Naive B cell (primary cell): Measurements from ENCODE around the gene RETSAT. TPM values are rescaled to one million over a fixed set of nuclear protein-coding genes. Genes with fewer than 3 reads are reported as not detected.
A peak's percentile ranks its signal among the peaks of the same experiment; 100 is the strongest.

Source experiments
- ATAC-seq, 2 donors: fragments of 150-1000 bp; cut with Tn5 transposase; 2 replicates each; pipeline ENCODE4 v1.10.0; 2021; ENCODE audit warnings: low read depth in 2 of 2, mild to moderate bottlenecking in 2 of 2, moderate library complexity in 2 of 2
- DNase-seq: peaks from one replicate; pipeline ENCODE4 v3.0.0; 2022
- H3K27ac Mint-ChIP-seq, 6 donors: one replicate each; pipeline ENCODE4 v1.8.0; 2020 to 2022; ENCODE audit warnings: mild to moderate bottlenecking in 6 of 6, mixed read lengths in 6 of 6, moderate library complexity in 5 of 6, inconsistent platforms in 2 of 6
- H3K27me3 Mint-ChIP-seq, 3 donors: one replicate each; pipeline ENCODE4 v1.8.0; 2021 to 2022; ENCODE audit warnings: mixed read lengths in 3 of 3, mild to moderate bottlenecking in 1 of 3
- H3K36me3 Mint-ChIP-seq, 2 donors: one replicate each; pipeline ENCODE4 v1.8.0; 2020 to 2022; ENCODE audit warnings: mixed read lengths in 2 of 2, inconsistent platforms in 1 of 2, mild to moderate bottlenecking in 1 of 2
- H3K4me1 Mint-ChIP-seq, 3 donors: one replicate each; pipeline ENCODE4 v1.8.0; 2020 to 2022; ENCODE audit warnings: mixed read lengths in 3 of 3, inconsistent platforms in 1 of 3, mild to moderate bottlenecking in 1 of 3, moderate library complexity in 1 of 3
- H3K4me3 Mint-ChIP-seq, 8 donors: one replicate each; pipeline ENCODE4 v1.8.0; 2020 to 2022; ENCODE audit warnings: mild to moderate bottlenecking in 8 of 8, mixed read lengths in 8 of 8, moderate library complexity in 8 of 8, inconsistent platforms in 2 of 8
- H3K9me3 Mint-ChIP-seq, 7 donors: one replicate each; pipeline ENCODE4 v1.8.0; 2020 to 2022; ENCODE audit warnings: mixed read lengths in 7 of 7, mild to moderate bottlenecking in 5 of 7, inconsistent platforms in 2 of 7, moderate library complexity in 1 of 7
- polyA plus RNA-seq, 6 donors: library from polyadenylated mRNA; unstranded; fragments of 300-500 nt; fragmentation: Illumina TruSeq; gene quantifications; one replicate each; pipeline ENCODE4 v1.2.3, GENCODE V29; 2021; ENCODE audit warnings: low read depth in 6 of 6

RETSAT gene
- polyA plus RNA-seq, 6 donors from 2014 or later = 4.4 to 8.7 (median 6.8) TPM

- Mint-ChIP-seq H3K4me1 (peaks cover 23 to 29% (median 24%) of the 10 kb centered on the region in 3 donors), H3K36me3 (no peaks in the 10 kb centered on the region), H3K27me3 (peaks cover 0 to 15% (median 14%) of the 10 kb centered on the region in 3 donors), H3K9me3 (no peaks in the 10 kb centered on the region), H3K4me3 (peak overlapping the region in 6 of 8 donors; percentile 46 to 80 (median 67)), H3K27ac (peak overlapping the region in 2 of 6 donors; percentile 62 to 74)
- ATAC-seq = no peak
- no peak for DNase-seq
These were observed 46.8 kb downstream of the RETSAT start for GRCh38 chr2:85307527-85307897.

GRCh38 chr2:85303780-85304531 is 50.4 kb downstream of the RETSAT start:
- peaks cover 8 to 13% (median 11%) of the 10 kb centered on the region in 3 donors for H3K4me1 Mint-ChIP-seq
- H3K4me3 Mint-ChIP-seq = peak overlapping the region in 1 of 8 donors; percentile 80
- peaks cover 9 to 19% (median 15%) of the 10 kb centered on the region in 3 donors for H3K27me3 Mint-ChIP-seq
- ATAC-seq (no peak), DNase-seq (no peak)
- peak overlapping the region in 1 of 6 donors; percentile 49 for H3K27ac Mint-ChIP-seq
- no peaks in the 10 kb centered on the region for H3K9me3 Mint-ChIP-seq
- no peaks in the 10 kb centered on the region for H3K36me3 Mint-ChIP-seq

GRCh38 chr2:85302121-85302520 is 52.2 kb downstream of the RETSAT start:
- DNase-seq (no peak), ATAC-seq (no peak)
- Mint-ChIP-seq H3K36me3 (no peaks in the 10 kb centered on the region), H3K27ac (no peak overlapping the region), H3K4me1 (peaks cover 0 to 8% (median 4%) of the 10 kb centered on the region in 3 donors), H3K4me3 (no peak overlapping the region), H3K9me3 (no peaks in the 10 kb centered on the region), H3K27me3 (peaks cover 9 to 24% (median 20%) of the 10 kb centered on the region in 3 donors)

Other genes with a start within 250 kb of the RETSAT start
- under 1 TPM in 1 of 6 donors, not detected in 5; 0.35 TPM for gene TCF7L1, start 221.1 kb downstream of the RETSAT start, polyA plus RNA-seq
- 10 to 100 TPM; 45.5 to 94.8 (median 77.3) TPM for gene TGOLN2, start 26.5 kb downstream of the RETSAT start, polyA plus RNA-seq
- 10 to 100 TPM in 5 of 6 donors, 1 to 10 TPM in 1; 9.8 to 23.1 (median 13.8) TPM for gene ELMOD3, start 241 bp upstream of the RETSAT start, polyA plus RNA-seq
- 100 to 1,000 TPM; 114 to 414 (median 282) TPM for gene CAPG, start 55.8 kb upstream of the RETSAT start, polyA plus RNA-seq
- gene SH2D6, start 64.2 kb upstream of the RETSAT start, polyA plus RNA-seq = not detected
- 10 to 100 TPM; 78.7 to 99.4 (median 93.4) TPM for gene MAT2A, start 184.6 kb upstream of the RETSAT start, polyA plus RNA-seq
- 10 to 100 TPM; 12.1 to 22.2 (median 16.2) TPM for gene GGCX, start 207.0 kb upstream of the RETSAT start, polyA plus RNA-seq
- gene VAMP8, start 223.1 kb upstream of the RETSAT start, polyA plus RNA-seq = 100 to 1,000 TPM; 262 to 339 (median 305) TPM
- gene VAMP5, start 229.9 kb upstream of the RETSAT start, polyA plus RNA-seq = 10 to 100 TPM; 33.3 to 68.5 (median 49.9) TPM
- 100 to 1,000 TPM; 152 to 207 (median 187) TPM for gene RNF181, start 241.2 kb upstream of the RETSAT start, polyA plus RNA-seq
- gene TMEM150A, start 248.2 kb upstream of the RETSAT start, polyA plus RNA-seq = 10 to 100 TPM; 11.8 to 25.0 (median 14.5) TPM